Measurements from ENCODE around the gene ZNF547. TPM values are rescaled to one million over a fixed set of nuclear protein-coding genes. Genes with fewer than 3 reads are reported as not detected.

ZNF547 gene
- total RNA-seq: 5.5 TPM

GRCh38 chr19:57362997-57363687 is at the start of gene ZNF547, which contains the start of gene TRAPPC2B:
TSS of gene ZNF547 (plus strand) at chr19:57363551. CDS start at chr19:57368556, 5,005 bp downstream.
TSS of gene TRAPPC2B (plus strand) at chr19:57363551. CDS start at chr19:57364834, 1,283 bp downstream.

GRCh38 chr19:57320180-57321084 is 42.9 kb upstream of the ZNF547 start, which contains the start of gene ZNF543:
TSS of gene ZNF543 (plus strand) at chr19:57320472. CDS start at chr19:57320854, 382 bp downstream.

GRCh38 chr19:57350877-57351805 is 12.2 kb upstream of the ZNF547 start, which contains the start of gene ZNF304:
TSS of gene ZNF304 (plus strand) at chr19:57351271. CDS start at chr19:57351665, 394 bp downstream.

GRCh38 chr19:57389730-57390598 is 26.6 kb downstream of the ZNF547 start, which contains the start of gene ZNF548:
TSS of gene ZNF548 (plus strand) at chr19:57389854. CDS start at chr19:57390100, 246 bp downstream.

GRCh38 chr19:57410877-57411671 is 47.7 kb downstream of the ZNF547 start, which contains the start of gene ZNF17:
TSS of gene ZNF17 (plus strand) at chr19:57411161. CDS start at chr19:57413616, 2,455 bp downstream.

Other genes with a start within 250 kb of the ZNF547 start
- gene USP29, start 243.6 kb upstream of the ZNF547 start, total RNA-seq: not detected
- not detected for gene ZIM3, start 218.3 kb upstream of the ZNF547 start, total RNA-seq
- not detected for gene DUXA, start 196.1 kb upstream of the ZNF547 start, total RNA-seq
- 45.8 TPM for gene ZNF264, start 172.1 kb upstream of the ZNF547 start, total RNA-seq
- gene AURKC, start 132.5 kb upstream of the ZNF547 start, total RNA-seq: 1.8 TPM
- gene ZNF805, start 122.9 kb upstream of the ZNF547 start, total RNA-seq: 29.7 TPM
- gene ZNF460, start 83.1 kb upstream of the ZNF547 start, total RNA-seq: 106 TPM
- gene ZNF543, start 43.1 kb upstream of the ZNF547 start, total RNA-seq: 18.5 TPM
- 13.6 TPM for gene ZNF304, start 12.3 kb upstream of the ZNF547 start, total RNA-seq
- gene TRAPPC2B, start within 50 bp of the ZNF547 start, total RNA-seq: 17.0 TPM
- 37.1 TPM for gene ZNF548, start 26.3 kb downstream of the ZNF547 start, total RNA-seq
- 29.5 TPM for gene ZNF17, start 47.6 kb downstream of the ZNF547 start, total RNA-seq
- gene ZNF749, start 71.8 kb downstream of the ZNF547 start, total RNA-seq: 23.0 TPM
- 1.8 TPM for gene VN1R1, start 93.6 kb downstream of the ZNF547 start, total RNA-seq
- 32.7 TPM for gene ZNF772, start 114.0 kb downstream of the ZNF547 start, total RNA-seq
- 17.0 TPM for gene ZNF419, start 124.2 kb downstream of the ZNF547 start, total RNA-seq
- gene ZNF773, start 136.4 kb downstream of the ZNF547 start, total RNA-seq: 15.8 TPM
- gene ZNF549, start 163.8 kb downstream of the ZNF547 start, total RNA-seq: 12.1 TPM
- gene ZNF550, start 196.3 kb downstream of the ZNF547 start, total RNA-seq: 14.8 TPM
- gene ZNF416, start 215.4 kb downstream of the ZNF547 start, total RNA-seq: 6.8 TPM
- gene ZIK1, start 220.6 kb downstream of the ZNF547 start, total RNA-seq: 18.9 TPM
- gene ZNF530, start 236.3 kb downstream of the ZNF547 start, total RNA-seq: 6.2 TPM